NB4 (cell line): ENCODE data around the gene PLD4.

Experiments
- MYC ChIP-seq: IDR thresholded peaks from 2 replicates; pipeline ENCODE4 v1.6.1; 2011; ENCODE audit warnings: low read depth, low read length
- TF ChIP-seq, protein P1 (sequence below): IDR thresholded peaks from one replicate; pipeline ENCODE4 v1.5.1; 2012; ENCODE audit warnings: low read depth, low read length
- TF ChIP-seq, protein P2 (sequence below): IDR thresholded peaks from 2 replicates; pipeline ENCODE4 v1.6.1; 2011; ENCODE audit warnings: low read depth, low read length

DNA sequence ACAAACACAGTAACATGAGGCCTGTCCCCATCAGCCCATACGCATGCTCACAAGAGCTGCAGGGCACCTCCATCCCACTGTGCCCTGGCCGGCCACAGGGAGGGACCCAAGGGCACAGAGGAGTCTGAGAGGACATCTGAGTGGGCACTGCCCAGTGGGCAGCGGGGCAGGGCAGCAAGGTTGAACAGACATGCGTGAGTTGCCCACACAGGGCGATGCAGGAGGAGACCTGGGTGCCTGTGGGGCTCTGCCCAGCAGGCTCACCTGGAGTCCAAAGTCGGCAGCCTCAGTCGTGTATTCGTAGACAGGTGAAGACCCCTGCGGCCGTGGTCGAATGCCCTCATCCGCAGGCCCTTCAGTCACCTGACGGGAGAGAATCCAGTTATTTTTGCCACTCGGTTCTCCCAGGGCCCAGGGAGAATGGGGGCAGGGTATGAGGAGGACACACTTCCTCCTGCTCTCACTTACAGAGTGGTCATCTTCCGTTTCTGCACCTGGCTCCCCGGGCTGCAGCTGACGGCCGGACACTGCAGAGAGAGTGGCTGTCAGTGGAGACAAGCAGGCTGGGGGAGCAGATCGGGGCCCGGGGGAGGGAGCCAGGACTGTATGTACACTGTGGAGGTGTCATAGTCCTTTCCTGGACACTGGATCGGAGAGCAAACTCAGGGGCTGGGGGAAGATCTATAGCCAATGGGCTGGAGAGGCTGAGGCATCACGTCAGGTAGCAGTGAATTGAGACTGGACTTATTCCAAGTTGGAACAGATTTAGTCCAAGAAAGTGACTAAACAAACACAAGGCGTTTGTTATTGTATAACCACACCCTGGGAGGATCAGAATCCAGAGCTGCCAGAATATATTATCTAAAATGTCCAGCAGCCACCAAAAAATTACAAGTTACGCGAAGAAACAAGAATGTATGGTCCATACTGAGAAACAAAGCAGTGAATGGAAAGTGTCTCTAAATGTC is 32.8 kb downstream of the PLD4 start:
- TF ChIP-seq, protein P1, sequence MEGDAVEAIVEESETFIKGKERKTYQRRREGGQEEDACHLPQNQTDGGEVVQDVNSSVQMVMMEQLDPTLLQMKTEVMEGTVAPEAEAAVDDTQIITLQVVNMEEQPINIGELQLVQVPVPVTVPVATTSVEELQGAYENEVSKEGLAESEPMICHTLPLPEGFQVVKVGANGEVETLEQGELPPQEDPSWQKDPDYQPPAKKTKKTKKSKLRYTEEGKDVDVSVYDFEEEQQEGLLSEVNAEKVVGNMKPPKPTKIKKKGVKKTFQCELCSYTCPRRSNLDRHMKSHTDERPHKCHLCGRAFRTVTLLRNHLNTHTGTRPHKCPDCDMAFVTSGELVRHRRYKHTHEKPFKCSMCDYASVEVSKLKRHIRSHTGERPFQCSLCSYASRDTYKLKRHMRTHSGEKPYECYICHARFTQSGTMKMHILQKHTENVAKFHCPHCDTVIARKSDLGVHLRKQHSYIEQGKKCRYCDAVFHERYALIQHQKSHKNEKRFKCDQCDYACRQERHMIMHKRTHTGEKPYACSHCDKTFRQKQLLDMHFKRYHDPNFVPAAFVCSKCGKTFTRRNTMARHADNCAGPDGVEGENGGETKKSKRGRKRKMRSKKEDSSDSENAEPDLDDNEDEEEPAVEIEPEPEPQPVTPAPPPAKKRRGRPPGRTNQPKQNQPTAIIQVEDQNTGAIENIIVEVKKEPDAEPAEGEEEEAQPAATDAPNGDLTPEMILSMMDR = no peak
- TF ChIP-seq, protein P2, sequence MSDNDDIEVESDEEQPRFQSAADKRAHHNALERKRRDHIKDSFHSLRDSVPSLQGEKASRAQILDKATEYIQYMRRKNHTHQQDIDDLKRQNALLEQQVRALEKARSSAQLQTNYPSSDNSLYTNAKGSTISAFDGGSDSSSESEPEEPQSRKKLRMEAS = no peak
- no peak for TF ChIP-seq MYC
